H1 (cell line): Measurements from ENCODE around the gene UPP1. TPM values are rescaled to one million over a fixed set of nuclear protein-coding genes. Genes with fewer than 3 reads are reported as not detected.

Source experiments
- PHF8 ChIP-seq: fragments of 200-600 bp; sonication (generic); conservative IDR thresholded peaks from 2 replicates; pipeline ENCODE4 v1.7.1; 2012; ENCODE audit warnings: low read depth, mild to moderate bottlenecking, inconsistent platforms, low read length, moderate library complexity
- POLR2AphosphoS5 ChIP-seq: IDR thresholded peaks from 2 replicates; pipeline ENCODE4 v1.6.1; 2011; ENCODE audit warnings: low read depth, low read length
- RXRA ChIP-seq: IDR thresholded peaks from 2 replicates; pipeline ENCODE4 v1.6.1; 2011; ENCODE audit warnings: low read depth, mild to moderate bottlenecking, low read length, moderate library complexity; ENCODE audit not compliant: insufficient read depth
- TEAD4 ChIP-seq: IDR thresholded peaks from 2 replicates; pipeline ENCODE4 v1.6.1; 2012; ENCODE audit warnings: low read depth, low read length, inconsistent platforms, mixed read lengths
- polyA plus RNA-seq, 7 experiments: library from polyadenylated mRNA; depleted of rRNA in 3 of 7; stranded (reverse) in 5 of 7; unstranded in 2 of 7; fragments of >200 nt in 5 of 7; fragments of 200-250 nt in 2 of 7; gene quantifications; 1 replicate in 5 of 7; 2 replicates in 1 of 7; 4 replicates in 1 of 7; pipeline versions ENCODE4 v1.2.1 to v1.2.3, GENCODE V29; 2011 to 2013; ENCODE audit warnings: missing spikeins in 2 of 7, mixed read lengths in 2 of 7
- total RNA-seq: library from RNA; stranded (reverse); fragmentation: NEBNext Ultra II Directional; extraction: Animal tissue kit (Norgen Biotek cat#: 25700); gene quantifications from 2 replicates; pipeline ENCODE4 v1.2.1, GENCODE V29; 2021
- TF ChIP-seq, protein P1 (sequence below): IDR thresholded peaks from 2 replicates; pipeline ENCODE4 v1.6.1; 2012; ENCODE audit warnings: inconsistent platforms

The UPP1 gene
- total and polyA plus RNA-seq, 2 of the 8 experiments (the other 6 are each of a cell fraction or from before 2014, with no cell fraction given) = 40.7 to 46.2 TPM

DNA sequence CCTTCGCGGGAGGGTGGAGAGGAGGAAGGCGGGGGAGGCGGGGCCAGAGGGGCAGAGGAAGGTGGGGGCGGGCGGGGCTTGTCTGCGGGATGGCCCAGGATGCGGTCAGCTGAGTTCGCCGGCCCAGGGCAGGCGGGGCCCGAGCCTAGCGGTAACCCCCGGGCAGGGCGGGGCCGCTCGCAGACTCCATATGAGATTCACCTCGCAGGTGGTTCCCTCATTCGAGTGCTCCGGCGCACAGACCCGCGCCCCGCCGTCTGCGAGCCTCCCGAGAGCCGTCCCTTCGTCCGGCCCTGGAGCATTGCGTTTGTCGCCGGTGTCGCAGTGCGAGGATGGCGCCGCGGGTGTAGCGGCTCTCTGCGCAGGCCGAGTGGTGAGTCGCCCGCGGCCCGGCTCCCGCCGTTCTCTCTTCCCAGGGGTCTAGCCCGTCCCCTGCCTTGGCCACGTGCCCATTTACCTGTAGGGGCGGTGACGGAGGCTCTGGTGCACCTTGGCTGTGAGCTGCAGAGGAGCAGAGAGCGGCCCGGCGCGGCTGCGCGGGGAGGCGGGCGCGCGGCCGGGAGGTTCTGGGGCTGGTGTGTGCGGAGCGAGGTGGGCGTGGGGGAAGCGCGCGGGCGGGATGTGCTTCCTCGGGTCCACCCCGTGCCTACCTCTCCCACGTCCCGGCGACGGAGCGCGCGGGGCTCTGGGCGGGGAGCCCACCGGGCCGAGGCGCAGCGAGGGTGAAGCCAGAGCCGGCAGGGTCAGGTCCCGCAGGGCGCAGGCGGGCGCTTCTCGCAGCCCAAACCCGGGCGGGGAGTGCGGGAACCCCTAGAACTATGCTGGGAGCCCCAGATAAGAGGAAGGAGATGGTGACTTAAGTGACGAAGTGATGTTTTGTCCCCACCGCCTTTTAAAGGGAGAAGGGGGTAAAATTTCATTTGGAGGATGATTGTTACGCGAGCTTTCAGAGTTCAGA lies at the start of gene UPP1 (continued):
- TF ChIP-seq TEAD4 (no peak), RXRA (no peak), PHF8 (peak; percentile 74), POLR2AphosphoS5 (peak; percentile 87)
- TF ChIP-seq, protein P1, sequence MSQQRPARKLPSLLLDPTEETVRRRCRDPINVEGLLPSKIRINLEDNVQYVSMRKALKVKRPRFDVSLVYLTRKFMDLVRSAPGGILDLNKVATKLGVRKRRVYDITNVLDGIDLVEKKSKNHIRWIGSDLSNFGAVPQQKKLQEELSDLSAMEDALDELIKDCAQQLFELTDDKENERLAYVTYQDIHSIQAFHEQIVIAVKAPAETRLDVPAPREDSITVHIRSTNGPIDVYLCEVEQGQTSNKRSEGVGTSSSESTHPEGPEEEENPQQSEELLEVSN = peak; percentile 90
